H1 (cell line): ENCODE measurements around the gene GALNT2. TPM values are rescaled to one million over a fixed set of nuclear protein-coding genes. Genes with fewer than 3 reads are reported as not detected.

Source experiments
- CTCF ChIA-PET: fragments of 300-600 bp; sonication (Branson Sonifier 250); formaldehyde crosslinking; loops from one replicate; lab custom pipeline; 2021; ENCODE audit not compliant: partially characterized antibody; lab: Charles Lee
- POLR2A ChIA-PET: fragments of 300-600 bp; sonication (Branson Sonifier 250); formaldehyde crosslinking; loops from one replicate; lab custom pipeline; 2021; ENCODE audit warnings: inconsistent platforms; ENCODE audit not compliant: partially characterized antibody; lab: Charles Lee
- DNase-seq, 2 experiments: peaks; one replicate each; pipeline versions ENCODE4 v3.0.0 to v3.0.0-alpha.2; 2010 to 2022; ENCODE audit warnings: low spot score in 2 of 2, low read depth in 1 of 2, mixed read lengths in 1 of 2
- FAIRE-seq: peaks from 2 replicates; lab custom pipeline; 2011; peaks lifted over from hg19 to GRCh38; lab: Jason Lieb, UNC
- H2AFZ ChIP-seq: 2 replicates; pipeline ENCODE4 v1.8.1; 2012; ENCODE audit warnings: low read length, inconsistent platforms
- H2AK5ac ChIP-seq: 2 replicates; pipeline ENCODE4 v1.6.1; 2013; ENCODE audit warnings: low read depth, low read length
- H2BK120ac ChIP-seq: replicated peaks from 2 replicates; pipeline ENCODE3; 2013; ENCODE audit warnings: low read depth, low read length, inconsistent platforms
- H2BK12ac ChIP-seq: 2 replicates; pipeline ENCODE4 v1.6.1; 2013; ENCODE audit warnings: low read depth, low read length
- H2BK15ac ChIP-seq: 2 replicates; pipeline ENCODE4 v1.6.1; 2013; ENCODE audit warnings: low read length
- H2BK20ac ChIP-seq: 2 replicates; pipeline ENCODE4 v1.6.1; 2013; ENCODE audit warnings: low read length
- H2BK5ac ChIP-seq: 2 replicates; pipeline ENCODE4 v1.6.1; 2013; ENCODE audit warnings: low read depth, low read length
- H3K14ac ChIP-seq: 2 replicates; pipeline ENCODE4 v1.6.1; 2013; ENCODE audit warnings: inconsistent platforms; ENCODE audit not compliant: insufficient read length
- H3K18ac ChIP-seq: 2 replicates; pipeline ENCODE4 v1.6.1; 2013; ENCODE audit warnings: low read length; ENCODE audit errors: extremely low read depth
- H3K23ac ChIP-seq: 2 replicates; pipeline ENCODE4 v1.6.1; 2013; ENCODE audit warnings: inconsistent platforms; ENCODE audit not compliant: insufficient read length
- H3K23me2 ChIP-seq: 2 replicates; pipeline ENCODE4 v1.6.1; 2013; ENCODE audit warnings: low read depth, low read length
- H3K27ac ChIP-seq: 2 replicates; pipeline ENCODE4 v1.6.1; 2011; ENCODE audit warnings: low read depth, low read length, inconsistent platforms
- H3K27me3 ChIP-seq, 4 experiments: replicated peaks in 1 of 4; 1 replicate in 1 of 4; 2 replicates in 3 of 4; pipeline versions ENCODE4 v1.6.1 to v1.8.1; 2011 to 2013; ENCODE audit warnings: low read length in 3 of 4, mild to moderate bottlenecking in 3 of 4, inconsistent platforms in 2 of 4, mixed read lengths in 2 of 4, moderate library complexity in 1 of 4; ENCODE audit not compliant: control insufficient read depth in 3 of 4, insufficient read depth in 3 of 4; ENCODE audit errors: extremely low read depth in 1 of 4
- H3K36me3 ChIP-seq, 4 experiments: 2 replicates each; pipeline versions ENCODE4 v1.6.1 to v1.8.1; 2011 to 2013; ENCODE audit warnings: mild to moderate bottlenecking in 4 of 4, low read length in 3 of 4, moderate library complexity in 2 of 4, control low read depth in 1 of 4, inconsistent platforms in 1 of 4; ENCODE audit not compliant: insufficient read depth in 4 of 4, control insufficient read depth in 2 of 4
- H3K4ac ChIP-seq: replicated peaks from 2 replicates; pipeline ENCODE3; 2013; ENCODE audit warnings: low read length, low read depth, mixed read lengths, inconsistent platforms; ENCODE audit not compliant: insufficient read length
- H3K4me1 ChIP-seq, 4 experiments: replicated peaks in 1 of 4; 1 replicate in 1 of 4; 2 replicates in 3 of 4; pipeline versions ENCODE4 v1.6.1 to v1.8.1; 2011 to 2013; ENCODE audit warnings: low read length in 3 of 4, inconsistent platforms in 2 of 4, mixed read lengths in 1 of 4; ENCODE audit not compliant: insufficient read depth in 4 of 4, control insufficient read depth in 3 of 4
- H3K4me2 ChIP-seq, 2 experiments: 2 replicates each; pipeline versions ENCODE4 v1.6.1 to v1.8.1; 2011 to 2013; ENCODE audit warnings: low read depth in 2 of 2, low read length in 2 of 2, control low read depth in 1 of 2, inconsistent platforms in 1 of 2, mild to moderate bottlenecking in 1 of 2; ENCODE audit not compliant: insufficient read depth in 1 of 2
- H3K4me3 ChIP-seq, 4 experiments: fragments of 200-600, 300-600 bp in 1 of 4; sonication (generic), shearing (Covaris generic), sonication (Bioruptor Twin) in 1 of 4; 2 replicates each; pipeline versions ENCODE4 v1.5.1 to v1.8.1; 2011 to 2016; ENCODE audit warnings: low read length in 4 of 4, low read depth in 3 of 4, control low read depth in 2 of 4, inconsistent platforms in 2 of 4, mild to moderate bottlenecking in 2 of 4, mixed read lengths in 1 of 4, moderate library complexity in 1 of 4; ENCODE audit not compliant: insufficient read depth in 2 of 4; ENCODE audit errors: extremely low read depth in 1 of 4
- H3K56ac ChIP-seq: replicated peaks from 2 replicates; pipeline ENCODE3; 2013; ENCODE audit warnings: low read depth, mild to moderate bottlenecking, mixed read lengths, low read length, inconsistent platforms; ENCODE audit not compliant: insufficient read length
- H3K79me1 ChIP-seq: 2 replicates; pipeline ENCODE4 v1.6.1; 2013; ENCODE audit warnings: low read depth, low read length, control low read depth
- H3K79me2 ChIP-seq, 2 experiments: 2 replicates each; pipeline versions ENCODE4 v1.6.1 to v1.8.1; 2012 to 2013; ENCODE audit warnings: low read length in 2 of 2, mild to moderate bottlenecking in 2 of 2, inconsistent platforms in 1 of 2; ENCODE audit not compliant: insufficient read depth in 2 of 2, control insufficient read depth in 1 of 2
- H3K9ac ChIP-seq, 4 experiments: replicated peaks in 1 of 4; 1 replicate in 1 of 4; 2 replicates in 3 of 4; pipeline versions ENCODE4 v1.6.1 to v1.8.1; 2011 to 2013; ENCODE audit warnings: low read depth in 3 of 4, low read length in 3 of 4, control low read depth in 2 of 4, mild to moderate bottlenecking in 2 of 4, moderate library complexity in 2 of 4, inconsistent platforms in 1 of 4; ENCODE audit errors: extremely low read depth in 1 of 4
- H3K9me3 ChIP-seq, 2 experiments: 2 replicates each; pipeline versions ENCODE4 v1.6.1 to v1.8.1; 2012 to 2013; ENCODE audit warnings: mild to moderate bottlenecking in 2 of 2, moderate library complexity in 2 of 2, control low read depth in 1 of 2, inconsistent platforms in 1 of 2, low read depth in 1 of 2, low read length in 1 of 2, mixed read lengths in 1 of 2; ENCODE audit not compliant: insufficient read depth in 2 of 2
- H4K20me1 ChIP-seq, 2 experiments: replicated peaks in 1 of 2; 2 replicates each; pipeline versions ENCODE3 to v1.8.1; 2011 to 2013; ENCODE audit warnings: inconsistent platforms in 2 of 2, low read length in 2 of 2, mild to moderate bottlenecking in 1 of 2; ENCODE audit not compliant: insufficient read depth in 2 of 2, control insufficient read depth in 1 of 2
- H4K5ac ChIP-seq: 2 replicates; pipeline ENCODE4 v1.6.1; 2013; ENCODE audit warnings: low read length, low read depth, mixed read lengths, inconsistent platforms; ENCODE audit not compliant: insufficient read length
- H4K8ac ChIP-seq: 2 replicates; pipeline ENCODE4 v1.8.0; 2013; ENCODE audit warnings: mild to moderate bottlenecking, moderate library complexity, low read length, inconsistent platforms; ENCODE audit not compliant: insufficient read depth; ENCODE audit errors: extremely low read depth
- H4K91ac ChIP-seq: replicated peaks from 2 replicates; pipeline ENCODE3; 2013; ENCODE audit warnings: low read length, mixed read lengths, inconsistent platforms; ENCODE audit not compliant: insufficient read length
- ASH2L ChIP-seq: fragments of 200-600, 300-600 bp; sonication (generic); IDR thresholded peaks from one replicate; pipeline ENCODE4 v1.7.1; 2017; ENCODE audit warnings: low read length
- CHD1 ChIP-seq: IDR thresholded peaks from 2 replicates; pipeline ENCODE4 v1.6.1; 2012; ENCODE audit warnings: low read depth, low read length, improper control_type of control experiment
- HDAC2 ChIP-seq, 2 experiments: fragments of 300-600 bp in 1 of 2; sonication (generic) in 1 of 2; IDR thresholded peaks; 2 replicates each; pipeline ENCODE4 v1.6.1; 2011 to 2012; ENCODE audit warnings: low read depth in 2 of 2, low read length in 2 of 2, mild to moderate bottlenecking in 2 of 2, moderate library complexity in 2 of 2, borderline replicate concordance in 1 of 2, inconsistent platforms in 1 of 2
- KDM5A ChIP-seq: fragments of 200-600 bp; IDR thresholded peaks from 2 replicates; pipeline ENCODE4 v1.7.1; 2012; ENCODE audit warnings: mild to moderate bottlenecking, low read length, inconsistent platforms, mixed read lengths
- POLR2AphosphoS5 ChIP-seq: IDR thresholded peaks from 2 replicates; pipeline ENCODE4 v1.6.1; 2011; ENCODE audit warnings: low read depth, low read length
- POU5F1 ChIP-seq: IDR thresholded peaks from 2 replicates; pipeline ENCODE4 v1.6.1; 2011; ENCODE audit warnings: low read depth, mild to moderate bottlenecking, low read length, moderate library complexity
- SP4 ChIP-seq: IDR thresholded peaks from 2 replicates; pipeline ENCODE4 v1.6.1; 2012; ENCODE audit warnings: low read length, inconsistent platforms
- TBP ChIP-seq: IDR thresholded peaks from 2 replicates; pipeline ENCODE4 v1.6.1; 2011; ENCODE audit warnings: low read depth, low read length, improper control_type of control experiment
- USF2 ChIP-seq: IDR thresholded peaks from 2 replicates; pipeline ENCODE4 v1.6.1; 2011; ENCODE audit warnings: low read length, improper control_type of control experiment
- ZNF274 ChIP-seq: IDR thresholded peaks from 2 replicates; pipeline ENCODE4 v1.7.0; 2012; ENCODE audit warnings: low read length, borderline replicate concordance; ENCODE audit errors: extremely low read depth
- WGBS, 2 experiments: shearing (Covaris generic) in 1 of 2; methylation state at CpG; one replicate each; pipeline versions ENCODE4 v1.1.6 to v1.1.7; 2013 to 2015; ENCODE audit warnings: low lambda C conversion rate in 2 of 2, mixed read lengths in 2 of 2, inconsistent platforms in 1 of 2, low coverage in 1 of 2, missing lambda C conversion rate in 1 of 2; ENCODE audit not compliant: insufficient replicate concordance in 2 of 2, insufficient coverage in 1 of 2, insufficient read length in 1 of 2; ENCODE audit errors: extremely low coverage in 1 of 2, missing lambda C conversion rate in 1 of 2; 5-methylcytosine and 5-hydroxymethylcytosine counted together
- polyA plus RNA-seq, 7 experiments: library from polyadenylated mRNA; depleted of rRNA in 3 of 7; stranded (reverse) in 5 of 7; unstranded in 2 of 7; fragments of >200 nt in 5 of 7; fragments of 200-250 nt in 2 of 7; gene quantifications; 1 replicate in 5 of 7; 2 replicates in 1 of 7; 4 replicates in 1 of 7; pipeline versions ENCODE4 v1.2.1 to v1.2.3, GENCODE V29; 2011 to 2013; ENCODE audit warnings: missing spikeins in 2 of 7, mixed read lengths in 2 of 7
- total RNA-seq: library from RNA; stranded (reverse); fragmentation: NEBNext Ultra II Directional; extraction: Animal tissue kit (Norgen Biotek cat#: 25700); gene quantifications from 2 replicates; pipeline ENCODE4 v1.2.1, GENCODE V29; 2021
- TF ChIP-seq, protein P1 (sequence below), 3 experiments: IDR thresholded peaks; 1 replicate in 2 of 3; 2 replicates in 1 of 3; pipeline versions ENCODE4 v1.5.1 to v1.6.1; 2011; ENCODE audit warnings: low read length in 3 of 3, mild to moderate bottlenecking in 3 of 3, inconsistent platforms in 2 of 3, low read depth in 1 of 3, moderate library complexity in 1 of 3; ENCODE audit not compliant: insufficient read depth in 1 of 3; ENCODE audit errors: control extremely low read depth in 1 of 3

Gene GALNT2
- total and polyA plus RNA-seq, 2 of the 8 experiments (the other 6 are each of a cell fraction or from before 2014, with no cell fraction given): 34.5 to 75.3 TPM

DNA sequence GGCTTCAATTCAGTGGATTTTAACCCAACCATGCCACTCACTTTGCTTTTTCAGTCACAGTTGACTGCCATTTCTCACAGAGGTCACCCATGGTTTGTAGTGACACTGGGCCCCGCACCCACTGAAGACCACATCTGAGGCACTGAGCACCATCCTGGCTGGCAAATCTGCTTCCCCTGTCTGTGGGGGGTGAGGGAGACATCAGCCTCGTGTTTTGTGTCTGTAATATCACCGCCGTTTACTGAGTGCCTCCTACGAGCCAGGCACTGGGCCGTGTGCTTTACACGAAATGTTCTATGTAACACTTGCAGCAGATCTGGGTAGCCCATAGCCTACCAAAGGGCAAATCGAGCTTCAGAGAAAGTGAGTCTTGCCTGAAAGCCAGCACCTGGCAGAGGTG is 197.3 kb downstream of the GALNT2 start:
- Histone ChIP-seq H3K14ac (no peak overlapping the region), H4K8ac (no peak overlapping the region), H2AK5ac (no peak overlapping the region), H4K91ac (no peak overlapping the region), H3K23ac (no peak overlapping the region), H2BK120ac (no peak overlapping the region), H3K9ac (no peak overlapping the region), H3K23me2 (no peaks in the 10 kb centered on the region), H2BK15ac (no peak overlapping the region), H2BK12ac (no peak overlapping the region), H4K20me1 (no peaks in the 10 kb centered on the region), H3K4me1 (peaks cover 0 to 5% (median 1%) of the 10 kb centered on the region in 4 experiments; a peak in 3 of 7 replicates), H3K9me3 (no peaks in the 10 kb centered on the region), H2BK20ac (no peak overlapping the region), H2AFZ (no peak overlapping the region), H4K5ac (no peak overlapping the region), H3K18ac (no peak overlapping the region), H3K79me1 (no peaks in the 10 kb centered on the region), H3K56ac (no peak overlapping the region), H3K36me3 (peaks cover 0 to 13% (median 11%) of the 10 kb centered on the region in 4 experiments; a peak in 6 of 8 replicates), H3K27ac (no peak overlapping the region), H3K27me3 (no peaks in the 10 kb centered on the region), H3K79me2 (no peaks in the 10 kb centered on the region), H3K4ac (no peak overlapping the region), H3K4me3 (no peak overlapping the region), H2BK5ac (no peak overlapping the region), H3K4me2 (no peak overlapping the region)
- ChIA-PET CTCF (interaction anchor here (1.5 kb wide), 1 partner anchor 44 kb away, joined by 4 read pairs; no protein-coding TSS in a partner anchor), POLR2A (no interaction called here)
- DNase-seq: no peak
- WGBS, 2 experiments: 91% methylated on average over 8 of the region's 8 CpGs; no CpG with 5 or more reads in 1 of the 2 experiments
- FAIRE-seq: no peak
- no peak for TF ChIP-seq ZNF274
- no peak for TF ChIP-seq SP4
- TF ChIP-seq ASH2L: no peak
- no peak for TF ChIP-seq CHD1
- TF ChIP-seq USF2: no peak
- no peak for TF ChIP-seq KDM5A
- TF ChIP-seq, protein P1, sequence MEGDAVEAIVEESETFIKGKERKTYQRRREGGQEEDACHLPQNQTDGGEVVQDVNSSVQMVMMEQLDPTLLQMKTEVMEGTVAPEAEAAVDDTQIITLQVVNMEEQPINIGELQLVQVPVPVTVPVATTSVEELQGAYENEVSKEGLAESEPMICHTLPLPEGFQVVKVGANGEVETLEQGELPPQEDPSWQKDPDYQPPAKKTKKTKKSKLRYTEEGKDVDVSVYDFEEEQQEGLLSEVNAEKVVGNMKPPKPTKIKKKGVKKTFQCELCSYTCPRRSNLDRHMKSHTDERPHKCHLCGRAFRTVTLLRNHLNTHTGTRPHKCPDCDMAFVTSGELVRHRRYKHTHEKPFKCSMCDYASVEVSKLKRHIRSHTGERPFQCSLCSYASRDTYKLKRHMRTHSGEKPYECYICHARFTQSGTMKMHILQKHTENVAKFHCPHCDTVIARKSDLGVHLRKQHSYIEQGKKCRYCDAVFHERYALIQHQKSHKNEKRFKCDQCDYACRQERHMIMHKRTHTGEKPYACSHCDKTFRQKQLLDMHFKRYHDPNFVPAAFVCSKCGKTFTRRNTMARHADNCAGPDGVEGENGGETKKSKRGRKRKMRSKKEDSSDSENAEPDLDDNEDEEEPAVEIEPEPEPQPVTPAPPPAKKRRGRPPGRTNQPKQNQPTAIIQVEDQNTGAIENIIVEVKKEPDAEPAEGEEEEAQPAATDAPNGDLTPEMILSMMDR (IDR thresholded peaks at IDR 0.05; ENCODE audit: control extremely low read depth in 1 of 3, insufficient read depth in 1 of 3, low read depth in 1 of 3, low read length in 3 of 3): no peak
- TF ChIP-seq HDAC2 (IDR thresholded peaks at IDR 0.05; ENCODE audit: borderline replicate concordance in 1 of 2, low read depth in 2 of 2, low read length in 2 of 2): no peak
- no peak for TF ChIP-seq POLR2AphosphoS5
- TF ChIP-seq TBP: no peak
- no peak for TF ChIP-seq POU5F1
